KOPT-K1 (cell line): Measurements from ENCODE around the gene IP6K1.
A peak's percentile ranks its signal among the peaks of the same experiment; 100 is the strongest.
"Not testable (repeated sequence)": the region's sequence is repeated elsewhere in the genome, so short reads cannot be mapped to it uniquely, and the experiment has no call there.

ENCODE experiments used
- H3K27ac ChIP-seq: fragments of 200-600 bp; sonication (generic); 2 replicates; pipeline ENCODE4 v1.5.1; 2016; ENCODE audit warnings: antibody characterized with exemption, mild to moderate bottlenecking, low read depth, low read length; ENCODE audit not compliant: poor library complexity, severe bottlenecking
- H3K36me3 ChIP-seq: fragments of 200-600 bp; sonication (generic); 2 replicates; pipeline ENCODE4 v1.5.1; 2017; ENCODE audit warnings: antibody characterized with exemption, mild to moderate bottlenecking, low read length, moderate library complexity; ENCODE audit not compliant: insufficient read depth
- H3K9me3 ChIP-seq: fragments of 200-600 bp; sonication (generic); 2 replicates; pipeline ENCODE4 v1.5.1; 2017; ENCODE audit warnings: antibody characterized with exemption, low read length, mild to moderate bottlenecking; ENCODE audit not compliant: insufficient read depth, poor library complexity, severe bottlenecking

The IP6K1 gene

GRCh38 chr3:49785565-49786356, 581 bp downstream of the IP6K1 start:
- peak overlapping the region; percentile 69 for H3K27ac ChIP-seq
- H3K9me3 ChIP-seq, result no peaks in the 10 kb centered on the region
- H3K36me3 ChIP-seq, result peaks cover 40% of the 10 kb centered on the region

GRCh38 chr3:49782277-49782676, 4.1 kb downstream of the IP6K1 start:
- not testable (repeated sequence) for H3K27ac ChIP-seq, H3K9me3 ChIP-seq
- H3K36me3 ChIP-seq, result peaks cover 64% of the 10 kb centered on the region

- H3K9me3 ChIP-seq, result no peaks in the 10 kb centered on the region
- H3K27ac ChIP-seq, result no peak overlapping the region
- peaks cover 71% of the 10 kb centered on the region for H3K36me3 ChIP-seq
Measured at GRCh38 chr3:49781415-49782199, 4.7 kb downstream of the IP6K1 start.

- H3K9me3 ChIP-seq, H3K27ac ChIP-seq: not testable (repeated sequence)
- peaks cover 77% of the 10 kb centered on the region for H3K36me3 ChIP-seq
Measured at GRCh38 chr3:49780975-49781365, 5.4 kb downstream of the IP6K1 start.

GRCh38 chr3:49780080-49780974, 6.0 kb downstream of the IP6K1 start:
- no peaks in the 10 kb centered on the region for H3K9me3 ChIP-seq
- H3K36me3 ChIP-seq, result peaks cover 83% of the 10 kb centered on the region
- no peak overlapping the region for H3K27ac ChIP-seq

GRCh38 chr3:49779358-49780079, 6.8 kb downstream of the IP6K1 start:
- Histone ChIP-seq H3K36me3 (peaks cover 82% of the 10 kb centered on the region), H3K9me3 (no peaks in the 10 kb centered on the region), H3K27ac (no peak overlapping the region)

GRCh38 chr3:49776101-49776500, 10.2 kb downstream of the IP6K1 start:
- peaks cover 57% of the 10 kb centered on the region for H3K36me3 ChIP-seq
- not testable (repeated sequence) for H3K27ac ChIP-seq, H3K9me3 ChIP-seq

- Histone ChIP-seq H3K9me3 (no peaks in the 10 kb centered on the region), H3K36me3 (peaks cover 55% of the 10 kb centered on the region)
Measured at GRCh38 chr3:49775538-49775937, 10.8 kb downstream of the IP6K1 start.

GRCh38 chr3:49772703-49773102, 13.6 kb downstream of the IP6K1 start:
- H3K27ac ChIP-seq, result no peak overlapping the region
- H3K9me3 ChIP-seq, result no peaks in the 10 kb centered on the region
- peaks cover 56% of the 10 kb centered on the region for H3K36me3 ChIP-seq

More at GRCh38 chr3:49775538-49775937, 10.8 kb downstream of the IP6K1 start:
- H3K27ac ChIP-seq, result no peak overlapping the region

- H3K27ac ChIP-seq, result no peak overlapping the region
- no peaks in the 10 kb centered on the region for H3K9me3 ChIP-seq
- peaks cover 46% of the 10 kb centered on the region for H3K36me3 ChIP-seq
Measured at GRCh38 chr3:49771340-49771938, 14.9 kb downstream of the IP6K1 start.

- no peaks in the 10 kb centered on the region for H3K9me3 ChIP-seq
- H3K36me3 ChIP-seq, result peaks cover 42% of the 10 kb centered on the region
- no peak overlapping the region for H3K27ac ChIP-seq
Measured at GRCh38 chr3:49769926-49770325, 16.4 kb downstream of the IP6K1 start.

GRCh38 chr3:49769286-49769915, 16.9 kb downstream of the IP6K1 start:
- H3K27ac ChIP-seq, result no peak overlapping the region
- peaks cover 46% of the 10 kb centered on the region for H3K36me3 ChIP-seq
- H3K9me3 ChIP-seq, result no peaks in the 10 kb centered on the region

GRCh38 chr3:49763981-49764380, 22.4 kb downstream of the IP6K1 start:
- Histone ChIP-seq H3K36me3 (peaks cover 33% of the 10 kb centered on the region), H3K27ac (no peak overlapping the region), H3K9me3 (no peaks in the 10 kb centered on the region)

- Histone ChIP-seq H3K36me3 (peaks cover 27% of the 10 kb centered on the region; the same call in 1 of the 2 replicates), H3K27ac (no peak overlapping the region), H3K9me3 (no peaks in the 10 kb centered on the region)
Measured at GRCh38 chr3:49761661-49762060, 24.7 kb downstream of the IP6K1 start.
